ENCODE measurements around the gene RPL18. TPM values are rescaled to one million over a fixed set of nuclear protein-coding genes. Genes with fewer than 3 reads are reported as not detected.
A peak's percentile ranks its signal among the peaks of the same experiment; 100 is the strongest.

Gene RPL18
- total and polyA plus RNA-seq, 9 of the 15 experiments (the other 6 are each of a cell fraction or from before 2014, with no cell fraction given): 312 to 2,635 (median 1,653) TPM

GRCh38 chr19:48659768-48660167 lies 40.8 kb upstream of the RPL18 start:
- H2AFZ ChIP-seq (ENCODE audit: low read depth, low read length): 0 out of 2 replicates have a peak overlapping the region, but pooled peaks have one; percentile 11
- no peaks in the 10 kb centered on the region for H3K79me2 ChIP-seq (ENCODE audit: control insufficient read depth, insufficient read depth, low read length)
- 79% methylated on average over 5 of the region's 5 CpGs for WGBS (ENCODE audit: insufficient coverage, low coverage, missing lambda C conversion rate)
- H3K4me2 ChIP-seq (ENCODE audit: insufficient read depth, low read length): no peak overlapping the region
- ChIA-PET POLR2A (no interaction called here), CTCF (ENCODE audit: low intra/inter-chr PET ratio) (no interaction called here)
- peak in 2 of 4 experiments; percentile 61 to 63 for DNase-seq (ENCODE audit: extremely low read depth in 1 of 4, low spot score in 3 of 4)
- H4K20me1 ChIP-seq (replicated peaks; ENCODE audit: control insufficient read depth, insufficient read depth, low read length): no peaks in the 10 kb centered on the region
- H3K36me3 ChIP-seq (ENCODE audit: control insufficient read depth, insufficient read depth, low read length): no peaks in the 10 kb centered on the region
- FAIRE-seq: no peak
- peaks cover 13 to 22% of the 10 kb centered on the region in 2 experiments for H3K4me1 ChIP-seq (replicated peaks in 1 of 2; ENCODE audit: control insufficient read depth in 2 of 2, insufficient read depth in 2 of 2, low read length in 2 of 2)
- H3K9me1 ChIP-seq (ENCODE audit: control insufficient read depth, insufficient read depth, low read length): no peaks in the 10 kb centered on the region
- H3K4me3 ChIP-seq: no peak overlapping the region
- no peak overlapping the region for H3K27ac ChIP-seq (ENCODE audit: extremely low read depth, low read depth, low read length)
- H3K9me3 ChIP-seq (replicated peaks; ENCODE audit: control insufficient read depth, insufficient read depth, low read depth, low read length): no peaks in the 10 kb centered on the region
- in situ Hi-C loops (cut with MboI) (no loop called here), intact Hi-C loops (cut with micrococcal nuclease) (no loop called here)
- BruUV-seq (replicated peaks): no TSS peak
- peak overlapping the region in 1 of 2 experiments; percentile 58; a peak in 1 of 4 replicates for H3K9ac ChIP-seq (ENCODE audit: insufficient read depth in 1 of 2, low read depth in 2 of 2, low read length in 2 of 2)
- no peak for ATAC-seq
- no peaks in the 10 kb centered on the region for H3K27me3 ChIP-seq (ENCODE audit: control insufficient read depth in 2 of 2, insufficient read depth in 2 of 2, low read length in 2 of 2)
- TF ChIP-seq CTCFL (IDR thresholded peaks at IDR 0.05; ENCODE audit: borderline replicate concordance, insufficient read depth, low read depth, low read length, poor library complexity, severe bottlenecking): no peak
- no peak for TF ChIP-seq ZNF324 (CRISPR knock-in tag; IDR thresholded peaks at IDR 0.05)
- no peak for TF ChIP-seq ZC3H8 (IDR thresholded peaks at IDR 0.05)
- no peak for TF ChIP-seq ETS2 (tag; IDR thresholded peaks at IDR 0.05; ENCODE audit: borderline replicate concordance, poor library complexity, severe bottlenecking)
- TF ChIP-seq HES1 (IDR thresholded peaks at IDR 0.05; ENCODE audit: low read depth): no peak
- no peak for TF ChIP-seq ZNF76 (CRISPR knock-in tag; IDR thresholded peaks at IDR 0.05; ENCODE audit: borderline replicate concordance)
- no peak for TF ChIP-seq EGR1 (conservative IDR thresholded peaks at IDR 0.05)
- no peak for TF ChIP-seq NKRF (IDR thresholded peaks at IDR 0.05; ENCODE audit: borderline replicate concordance)
- peak; percentile 21; the same call in 1 of the 2 replicates for TF ChIP-seq CEBPG (CRISPR knock-in tag; IDR thresholded peaks at IDR 0.05)
- peak in 1 of 2 experiments; percentile 73; a peak in 2 of 4 replicates for TF ChIP-seq CEBPG (tag; conservative IDR thresholded peaks at IDR 0.05 in 1 of 2, IDR thresholded peaks at IDR 0.05 in 1 of 2)
- no peak for TF ChIP-seq JUN (IDR thresholded peaks at IDR 0.05; ENCODE audit: borderline replicate concordance, low read depth, low read length)
- no peak for TF ChIP-seq JUN (CRISPR knock-in tag; IDR thresholded peaks at IDR 0.05; ENCODE audit: borderline replicate concordance)
- TF ChIP-seq RFX5 (IDR thresholded peaks at IDR 0.05; ENCODE audit: low read depth, low read length): peak; percentile 87
- no peak for TF ChIP-seq ZNF436 (CRISPR knock-in tag; IDR thresholded peaks at IDR 0.05)
- TF ChIP-seq MED1 (CRISPR knock-in tag; IDR thresholded peaks at IDR 0.05; ENCODE audit: borderline replicate concordance): no peak
- TF ChIP-seq ZNF395 (CRISPR knock-in tag; IDR thresholded peaks at IDR 0.05): no peak
- no peak for TF ChIP-seq ZNF232 (CRISPR knock-in tag; IDR thresholded peaks at IDR 0.05)
- TF ChIP-seq ZNF12 (CRISPR knock-in tag; IDR thresholded peaks at IDR 0.05): no peak

Data from K562 (cell line).